ENCODE measurements around the gene IPMK.

The IPMK gene

GRCh38 chr10:58299580-58299979 lies 31.9 kb upstream of the IPMK start:
- Histone ChIP-seq H3K4ac (ENCODE audit: low read depth in 1 of 2, low read length in 2 of 2) (no peak overlapping the region), H2BK15ac (ENCODE audit: low read depth, poor library complexity, severe bottlenecking) (no peak overlapping the region), H3K9ac (ENCODE audit: low read length) (no peak overlapping the region), H2BK12ac (ENCODE audit: low read length in 2 of 2) (no peak overlapping the region), H3K79me1 (replicated peaks; ENCODE audit: low read length, poor library complexity, severe bottlenecking) (no peaks in the 10 kb centered on the region), H3K23ac (ENCODE audit: low read length in 2 of 2) (no peak overlapping the region), H3K4me1 (ENCODE audit: control insufficient read depth, insufficient read depth, low read depth, low read length) (no peaks in the 10 kb centered on the region), H3K36me3 (ENCODE audit: control insufficient read depth in 1 of 2, insufficient read depth in 2 of 2, low read depth in 1 of 2, low read length in 2 of 2) (no peaks in the 10 kb centered on the region), H2BK5ac (ENCODE audit: low read depth, low read length, poor library complexity, severe bottlenecking) (no peak overlapping the region), H2AFZ (ENCODE audit: low read depth, low read length) (no peak overlapping the region), H3K4me2 (ENCODE audit: low read length, poor library complexity, severe bottlenecking) (no peak overlapping the region), H2BK120ac (ENCODE audit: low read depth, low read length) (no peak overlapping the region), H3K9me3 (ENCODE audit: control insufficient read depth, low read length) (no peaks in the 10 kb centered on the region), H2AK5ac (ENCODE audit: low read length, severe bottlenecking) (no peak overlapping the region), H4K8ac (ENCODE audit: low read length) (no peak overlapping the region), H4K91ac (ENCODE audit: low read length) (no peak overlapping the region), H3K4me3 (ENCODE audit: insufficient read depth in 1 of 2, low read depth in 1 of 2, low read length in 2 of 2) (no peak overlapping the region), H3K14ac (ENCODE audit: low read length in 2 of 2) (no peak overlapping the region), H3K18ac (ENCODE audit: low read depth in 1 of 2, low read length in 2 of 2) (no peak overlapping the region), H3K27me3 (ENCODE audit: control insufficient read depth in 1 of 2, insufficient read depth in 1 of 2, low read length in 2 of 2) (peaks cover 0 to 13% of the 10 kb centered on the region in 2 experiments), H3K27ac (ENCODE audit: low read length, poor library complexity, severe bottlenecking) (no peak overlapping the region)
- 0% methylated on average over 4 of the region's 4 CpGs for WGBS
- peak; percentile 58 for DNase-seq

- WGBS = 100% methylated on average over 2 of the region's 5 CpGs
- H3K4me3 ChIP-seq (ENCODE audit: insufficient read depth in 1 of 2, low read depth in 1 of 2, low read length in 2 of 2) = no peak overlapping the region
- H3K27me3 ChIP-seq (ENCODE audit: control insufficient read depth in 1 of 2, insufficient read depth in 1 of 2, low read length in 2 of 2) = no peaks in the 10 kb centered on the region
- H3K4me2 ChIP-seq (ENCODE audit: low read length, poor library complexity, severe bottlenecking) = no peak overlapping the region
- H3K18ac ChIP-seq (ENCODE audit: low read depth in 1 of 2, low read length in 2 of 2) = no peak overlapping the region
- no peak overlapping the region for H2AK5ac ChIP-seq (ENCODE audit: low read length, severe bottlenecking)
- no peak overlapping the region for H2BK5ac ChIP-seq (ENCODE audit: low read depth, low read length, poor library complexity, severe bottlenecking)
- no peak for DNase-seq
- no peaks in the 10 kb centered on the region for H3K79me1 ChIP-seq (replicated peaks; ENCODE audit: low read length, poor library complexity, severe bottlenecking)
- H3K27ac ChIP-seq (ENCODE audit: low read length, poor library complexity, severe bottlenecking) = no peak overlapping the region
- no peak overlapping the region for H3K9ac ChIP-seq (ENCODE audit: low read length)
- H3K9me3 ChIP-seq (ENCODE audit: control insufficient read depth, low read length) = no peaks in the 10 kb centered on the region
- H3K36me3 ChIP-seq (ENCODE audit: control insufficient read depth in 1 of 2, insufficient read depth in 2 of 2, low read depth in 1 of 2, low read length in 2 of 2) = no peaks in the 10 kb centered on the region
- no peak overlapping the region for H3K4ac ChIP-seq (ENCODE audit: low read depth in 1 of 2, low read length in 2 of 2)
- H3K14ac ChIP-seq (ENCODE audit: low read length in 2 of 2) = no peak overlapping the region
- H4K91ac ChIP-seq (ENCODE audit: low read length) = no peak overlapping the region
- H2AFZ ChIP-seq (ENCODE audit: low read depth, low read length) = no peak overlapping the region
- H3K23ac ChIP-seq (ENCODE audit: low read length in 2 of 2) = no peak overlapping the region
- H3K4me1 ChIP-seq (ENCODE audit: control insufficient read depth, insufficient read depth, low read depth, low read length) = no peaks in the 10 kb centered on the region
- no peak overlapping the region for H2BK15ac ChIP-seq (ENCODE audit: low read depth, poor library complexity, severe bottlenecking)
- H2BK12ac ChIP-seq (ENCODE audit: low read length in 2 of 2) = no peak overlapping the region
- H2BK120ac ChIP-seq (ENCODE audit: low read depth, low read length) = no peak overlapping the region
- no peak overlapping the region for H4K8ac ChIP-seq (ENCODE audit: low read length)
Observed at GRCh38 chr10:58293989-58294388, 26.3 kb upstream of the IPMK start.

- Histone ChIP-seq H2AK5ac (ENCODE audit: low read length, severe bottlenecking) (no peak overlapping the region), H3K9ac (ENCODE audit: low read length) (peak overlapping the region; percentile 44), H2BK15ac (ENCODE audit: low read depth, poor library complexity, severe bottlenecking) (no peak overlapping the region), H3K36me3 (ENCODE audit: control insufficient read depth in 1 of 2, insufficient read depth in 2 of 2, low read depth in 1 of 2, low read length in 2 of 2) (peaks cover 0 to 4% of the 10 kb centered on the region in 2 experiments), H3K27me3 (ENCODE audit: control insufficient read depth in 1 of 2, insufficient read depth in 1 of 2, low read length in 2 of 2) (no peaks in the 10 kb centered on the region), H3K79me1 (replicated peaks; ENCODE audit: low read length, poor library complexity, severe bottlenecking) (no peaks in the 10 kb centered on the region), H3K14ac (ENCODE audit: low read length in 2 of 2) (no peak overlapping the region), H4K8ac (ENCODE audit: low read length) (no peak overlapping the region), H3K18ac (ENCODE audit: low read depth in 1 of 2, low read length in 2 of 2) (no peak overlapping the region), H2AFZ (ENCODE audit: low read depth, low read length) (no peak overlapping the region), H2BK120ac (ENCODE audit: low read depth, low read length) (no peak overlapping the region), H3K4ac (ENCODE audit: low read depth in 1 of 2, low read length in 2 of 2) (no peak overlapping the region), H3K23ac (ENCODE audit: low read length in 2 of 2) (no peak overlapping the region), H3K4me3 (ENCODE audit: insufficient read depth in 1 of 2, low read depth in 1 of 2, low read length in 2 of 2) (no peak overlapping the region), H3K27ac (ENCODE audit: low read length, poor library complexity, severe bottlenecking) (no peak overlapping the region), H3K9me3 (ENCODE audit: control insufficient read depth, low read length) (no peaks in the 10 kb centered on the region), H3K4me1 (ENCODE audit: control insufficient read depth, insufficient read depth, low read depth, low read length) (no peaks in the 10 kb centered on the region), H4K91ac (ENCODE audit: low read length) (no peak overlapping the region), H2BK12ac (ENCODE audit: low read length in 2 of 2) (no peak overlapping the region), H2BK5ac (ENCODE audit: low read depth, low read length, poor library complexity, severe bottlenecking) (no peak overlapping the region), H3K4me2 (ENCODE audit: low read length, poor library complexity, severe bottlenecking) (no peak overlapping the region)
- 94% methylated on average over 3 of the region's 5 CpGs for WGBS
- DNase-seq = peak; percentile 59
Observed at GRCh38 chr10:58291538-58292174, 24.0 kb upstream of the IPMK start.

- Histone ChIP-seq H3K4me3 (ENCODE audit: insufficient read depth in 1 of 2, low read depth in 1 of 2, low read length in 2 of 2) (no peak overlapping the region), H2BK15ac (ENCODE audit: low read depth, poor library complexity, severe bottlenecking) (no peak overlapping the region), H3K23ac (ENCODE audit: low read length in 2 of 2) (no peak overlapping the region), H3K14ac (ENCODE audit: low read length in 2 of 2) (no peak overlapping the region), H3K27me3 (ENCODE audit: control insufficient read depth in 1 of 2, insufficient read depth in 1 of 2, low read length in 2 of 2) (no peaks in the 10 kb centered on the region), H2BK12ac (ENCODE audit: low read length in 2 of 2) (no peak overlapping the region), H2BK5ac (ENCODE audit: low read depth, low read length, poor library complexity, severe bottlenecking) (no peak overlapping the region), H3K9me3 (ENCODE audit: control insufficient read depth, low read length) (no peaks in the 10 kb centered on the region), H3K79me1 (replicated peaks; ENCODE audit: low read length, poor library complexity, severe bottlenecking) (peaks cover 9% of the 10 kb centered on the region), H2BK120ac (ENCODE audit: low read depth, low read length) (no peak overlapping the region), H3K4ac (ENCODE audit: low read depth in 1 of 2, low read length in 2 of 2) (no peak overlapping the region), H3K27ac (ENCODE audit: low read length, poor library complexity, severe bottlenecking) (no peak overlapping the region), H2AK5ac (ENCODE audit: low read length, severe bottlenecking) (no peak overlapping the region), H3K4me1 (ENCODE audit: control insufficient read depth, insufficient read depth, low read depth, low read length) (no peaks in the 10 kb centered on the region), H3K36me3 (ENCODE audit: control insufficient read depth in 1 of 2, insufficient read depth in 2 of 2, low read depth in 1 of 2, low read length in 2 of 2) (peaks cover 0 to 35% of the 10 kb centered on the region in 2 experiments), H4K8ac (ENCODE audit: low read length) (no peak overlapping the region), H4K91ac (ENCODE audit: low read length) (no peak overlapping the region), H3K9ac (ENCODE audit: low read length) (no peak overlapping the region), H2AFZ (ENCODE audit: low read depth, low read length) (no peak overlapping the region), H3K4me2 (ENCODE audit: low read length, poor library complexity, severe bottlenecking) (no peak overlapping the region), H3K18ac (ENCODE audit: low read depth in 1 of 2, low read length in 2 of 2) (no peak overlapping the region)
- no peak for DNase-seq
- over 99% methylated on average over 3 of the region's 3 CpGs for WGBS
Observed at GRCh38 chr10:58282615-58283014, 14.9 kb upstream of the IPMK start.
